HepG2 (cell line): ENCODE data around the gene C10orf143. TPM values are rescaled to one million over a fixed set of nuclear protein-coding genes. Genes with fewer than 3 reads are reported as not detected.

Experiments
- ATAC-seq: fragments of 200-7000 bp; cut with Tn5 transposase; 3 replicates; pipeline ENCODE4 v1.9.1; 2020; ENCODE audit warnings: mild to moderate bottlenecking, moderate library complexity
- BruUV-seq: library from RNA; stranded (reverse); fragments of 400-500 nt; replicated peaks from 2 replicates; lab custom pipeline; 2021; lab: Mats Ljungman, UMichigan
- CTCF ChIA-PET: fragments of 300-600 bp; formaldehyde crosslinking; extraction: SDS; loops from one replicate; lab custom pipeline; 2021; ENCODE audit warnings: low total read pairs, inconsistent platforms, low intra/inter-chr PET ratio; lab: Yijun Ruan, JAX
- POLR2A ChIA-PET: fragments of 350-600 bp; sonication (Branson Sonifier 250); formaldehyde crosslinking; loops from one replicate; lab custom pipeline; 2020; ENCODE audit warnings: antibody characterized with exemption, inconsistent platforms; lab: Yijun Ruan, JAX
- DNase-seq: peaks from one replicate; pipeline ENCODE4 v3.0.0-alpha.2; 2015; ENCODE audit warnings: low spot score
- FAIRE-seq: peaks from 3 replicates; lab custom pipeline; 2011; peaks lifted over from hg19 to GRCh38; lab: Jason Lieb, UNC
- H2AFZ ChIP-seq: one replicate; pipeline ENCODE4 v1.6.1; 2011; ENCODE audit warnings: low read length, inconsistent platforms
- H3K27ac ChIP-seq: fragments of 300-600 bp; 3 replicates; pipeline ENCODE4 v1.8.0; 2011; ENCODE audit warnings: mixed run types, mild to moderate bottlenecking, mixed read lengths, low read length, inconsistent platforms; ENCODE audit not compliant: insufficient read depth; ENCODE audit errors: extremely low read length
- H3K27me3 ChIP-seq, 2 experiments: fragments of 200-600 bp in 1 of 2; 2 replicates in 1 of 2; 3 replicates in 1 of 2; pipeline versions ENCODE4 v1.6.0 to v1.8.0; 2011; ENCODE audit warnings: low read length in 2 of 2, mild to moderate bottlenecking in 2 of 2, moderate library complexity in 2 of 2, inconsistent platforms in 1 of 2; ENCODE audit not compliant: insufficient read depth in 2 of 2, control insufficient read depth in 1 of 2
- H3K36me3 ChIP-seq, 2 experiments: fragments of 200-600 bp in 1 of 2; replicated peaks in 1 of 2; 2 replicates in 1 of 2; 3 replicates in 1 of 2; pipeline versions ENCODE4 v1.5.1 to v1.8.0; 2011; ENCODE audit warnings: low read length in 2 of 2, inconsistent platforms in 1 of 2; ENCODE audit not compliant: insufficient read depth in 2 of 2, control insufficient read depth in 1 of 2
- H3K4me1 ChIP-seq: 2 replicates; pipeline ENCODE4 v1.5.1; 2012; ENCODE audit warnings: low read length, inconsistent platforms; ENCODE audit not compliant: insufficient read depth
- H3K4me2 ChIP-seq: 2 replicates; pipeline ENCODE4 v1.6.0; 2011; ENCODE audit warnings: low read depth, low read length, inconsistent platforms
- H3K4me3 ChIP-seq, 3 experiments: fragments of 200-600 bp in 1 of 3; sonication (generic), shearing (Covaris generic) in 1 of 3; replicated peaks in 1 of 3; 2 replicates each; pipeline ENCODE4 v1.5.1; 2011 to 2016; ENCODE audit warnings: low read length in 3 of 3, inconsistent platforms in 2 of 3, low read depth in 2 of 3, mild to moderate bottlenecking in 2 of 3, control low read depth in 1 of 3, mixed read lengths in 1 of 3; ENCODE audit not compliant: insufficient read depth in 1 of 3
- H3K79me2 ChIP-seq: one replicate; pipeline ENCODE4 v1.6.1; 2011; ENCODE audit warnings: low read length, inconsistent platforms; ENCODE audit not compliant: insufficient read depth
- H3K9ac ChIP-seq: 2 replicates; pipeline ENCODE4 v1.6.0; 2011; ENCODE audit warnings: mild to moderate bottlenecking, low read depth, low read length, inconsistent platforms; ENCODE audit not compliant: insufficient read depth
- H3K9me3 ChIP-seq: 2 replicates; pipeline ENCODE4 v1.5.1; 2012; ENCODE audit warnings: mild to moderate bottlenecking, low read length
- H4K20me1 ChIP-seq: 2 replicates; pipeline ENCODE4 v1.6.0; 2011; ENCODE audit warnings: inconsistent platforms, mild to moderate bottlenecking, low read length, moderate library complexity; ENCODE audit not compliant: insufficient read depth
- CC2D1A ChIP-seq: sonication (generic); formaldehyde crosslinking; IDR thresholded peaks from 2 replicates; pipeline ENCODE4 v1.8.1; 2023; ENCODE audit warnings: mild to moderate bottlenecking, missing genetic modification reagents
- EEA1 ChIP-seq: sonication (generic); formaldehyde crosslinking; IDR thresholded peaks from 2 replicates; pipeline ENCODE4 v1.5.1; 2020; ENCODE audit warnings: mild to moderate bottlenecking, missing genetic modification reagents, borderline replicate concordance
- HDAC1 ChIP-seq: sonication (generic); formaldehyde crosslinking; IDR thresholded peaks from 2 replicates; pipeline ENCODE4 v1.5.1; 2020; ENCODE audit warnings: mild to moderate bottlenecking, missing genetic modification reagents
- HMGXB3 ChIP-seq: sonication (generic); formaldehyde crosslinking; IDR thresholded peaks from 2 replicates; pipeline ENCODE4 v1.4.0; 2020; ENCODE audit warnings: missing genetic modification reagents, borderline replicate concordance
- HNRNPLL ChIP-seq: fragments of 200-400 bp; formaldehyde crosslinking; IDR thresholded peaks from 2 replicates; pipeline ENCODE4 v1.6.1; 2017; ENCODE audit warnings: mild to moderate bottlenecking, low read depth, low read length; ENCODE audit not compliant: poor library complexity, severe bottlenecking
- ISX ChIP-seq: sonication (generic); formaldehyde crosslinking; conservative IDR thresholded peaks from 2 replicates; pipeline ENCODE4 v1.5.0; 2020; ENCODE audit warnings: missing genetic modification reagents
- MIXL1 ChIP-seq: IDR thresholded peaks from 2 replicates; pipeline ENCODE4 v1.6.1; 2016
- MXI1 ChIP-seq: IDR thresholded peaks from 3 replicates; pipeline ENCODE4 v1.6.1; 2012; ENCODE audit warnings: low read depth, low read length, inconsistent platforms, borderline replicate concordance
- NFYB ChIP-seq: sonication (generic); formaldehyde crosslinking; IDR thresholded peaks from 2 replicates; pipeline ENCODE4 v1.4.0; 2020; ENCODE audit warnings: missing genetic modification reagents
- SAFB2 ChIP-seq: sonication (generic); formaldehyde crosslinking; IDR thresholded peaks from 2 replicates; pipeline ENCODE4 v1.5.1; 2020; ENCODE audit warnings: missing genetic modification reagents, low read depth, mild to moderate bottlenecking, borderline replicate concordance
- STAG1 ChIP-seq: sonication (generic); formaldehyde crosslinking; IDR thresholded peaks from 2 replicates; pipeline ENCODE4 v1.4.0; 2020; ENCODE audit warnings: missing genetic modification reagents
- ZNF691 ChIP-seq: sonication (generic); formaldehyde crosslinking; IDR thresholded peaks from 2 replicates; pipeline ENCODE4 v1.4.0; 2020; ENCODE audit warnings: missing genetic modification reagents, low read depth, mild to moderate bottlenecking, borderline replicate concordance
- WGBS: methylation state at CpG from one replicate; pipeline ENCODE4 v1.1.6; 2017; ENCODE audit warnings: low lambda C conversion rate; 5-methylcytosine and 5-hydroxymethylcytosine counted together
- in situ Hi-C: cut with HindIII; loops from 2 replicates; pipeline ENCODE4 v1.10.0; 2017; ENCODE audit warnings: low pct_unique_long_range_greater_than_20kb; ENCODE audit not compliant: extremely low pct_ligation_motif_present
- intact Hi-C: fragments of 100-400 bp; cut with micrococcal nuclease; formaldehyde crosslinking; loops from one replicate; pipeline ENCODE4 v1.10.0; 2022; ENCODE audit not compliant: unreplicated experiment
- polyA plus RNA-seq, 8 experiments: library from polyadenylated mRNA; depleted of rRNA in 3 of 8; stranded (reverse) in 7 of 8; unstranded in 1 of 8; fragments of >200 nt; fragmentation: Illumina TruSeq in 4 of 8; extraction: Trizol in 4 of 8; gene quantifications; 2 replicates each; pipeline versions ENCODE4 v1.2.1 to v1.2.3, GENCODE V29; 2011 to 2016; ENCODE audit warnings: low read depth in 4 of 8, missing spikeins in 1 of 8, mixed read lengths in 1 of 8; ENCODE audit not compliant: insufficient read depth in 1 of 8
- total RNA-seq, 5 experiments: library from RNA; depleted of rRNA; stranded (reverse); fragments of >200 nt; fragmentation: Illumina TruSeq; extraction: Trizol; gene quantifications; 2 replicates each; pipeline ENCODE4 v1.2.3, GENCODE V29; 2016; ENCODE audit warnings: low read depth in 1 of 5

Gene C10orf143
- total and polyA plus RNA-seq, 2 of the 13 experiments (the other 11 are each of a cell fraction or from before 2014, with no cell fraction given), result 0.21 to 0.91 TPM

GRCh38 chr10:130043491-130043890, 67.1 kb downstream of the C10orf143 start (continued):
- TF ChIP-seq ZNF691 (CRISPR knock-in tag), result no peak

GRCh38 chr10:130042381-130042780, 68.2 kb downstream of the C10orf143 start:
- WGBS, result 21% methylated on average over 13 of the region's 14 CpGs
- FAIRE-seq (no peak), DNase-seq (no peak), ATAC-seq (no peak)
- Histone ChIP-seq H3K9me3 (no peaks in the 10 kb centered on the region), H3K4me2 (no peak overlapping the region), H3K79me2 (no peaks in the 10 kb centered on the region), H2AFZ (no peak overlapping the region), H3K9ac (no peak overlapping the region), H4K20me1 (no peaks in the 10 kb centered on the region), H3K36me3 (no peaks in the 10 kb centered on the region), H3K4me1 (no peaks in the 10 kb centered on the region), H3K27me3 (peaks cover 5 to 59% of the 10 kb centered on the region in 2 experiments; a peak in 4 of 5 replicates), H3K27ac (no peak overlapping the region), H3K4me3 (no peak overlapping the region)
- no TSS peak for BruUV-seq
- in situ Hi-C loops (no loop called here), intact Hi-C loops (no loop called here)
- POLR2A ChIA-PET, result no interaction called here
- TF ChIP-seq CC2D1A (CRISPR knock-in tag) (no peak), EEA1 (CRISPR knock-in tag) (no peak), HMGXB3 (no peak), SAFB2 (CRISPR knock-in tag) (no peak), ISX (CRISPR knock-in tag) (no peak), HNRNPLL (no peak), MIXL1 (CRISPR knock-in tag) (no peak), NFYB (CRISPR knock-in tag) (no peak), MXI1 (no peak), STAG1 (CRISPR knock-in tag) (no peak), HDAC1 (CRISPR knock-in tag) (no peak)
- CTCF ChIA-PET, result no interaction called here
